ENCODE measurements around the gene SH3BGRL3.

DNA sequence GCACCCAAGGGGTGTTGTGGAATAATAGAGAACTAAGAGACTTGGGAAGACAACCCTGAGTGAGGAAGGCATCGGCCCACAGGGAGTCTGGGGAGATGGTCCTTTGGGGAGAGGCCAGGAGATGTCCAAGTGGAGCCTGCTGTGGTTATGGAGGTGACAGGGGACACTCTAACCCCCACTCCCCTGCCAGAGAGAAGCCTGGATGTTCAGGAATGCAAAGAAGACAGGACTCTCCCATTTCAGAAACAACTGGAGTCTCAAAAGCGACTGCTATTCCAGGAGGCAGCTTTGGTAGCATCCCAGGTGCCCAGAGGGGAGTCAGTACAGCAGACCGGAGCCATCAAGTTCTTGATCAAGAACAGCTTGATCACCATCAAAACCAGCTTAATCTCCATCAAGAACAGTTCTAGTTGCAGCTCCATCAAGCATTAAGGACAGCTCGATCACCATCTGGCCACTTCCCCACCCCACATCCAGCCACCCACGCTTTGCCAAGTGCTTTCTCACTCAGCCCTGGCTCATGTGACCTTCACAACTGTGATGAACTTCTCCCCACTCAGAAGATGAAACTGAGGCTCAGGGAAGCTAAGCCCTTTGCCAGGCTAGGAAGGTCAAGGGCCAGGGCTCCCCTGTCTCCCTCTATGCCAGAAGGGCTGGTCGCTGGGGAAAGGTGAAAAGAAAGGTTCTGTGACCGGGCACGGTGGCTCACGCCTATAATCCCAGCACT is 38.6 kb downstream of the SH3BGRL3 start:
- TF ChIP-seq, protein P1, sequence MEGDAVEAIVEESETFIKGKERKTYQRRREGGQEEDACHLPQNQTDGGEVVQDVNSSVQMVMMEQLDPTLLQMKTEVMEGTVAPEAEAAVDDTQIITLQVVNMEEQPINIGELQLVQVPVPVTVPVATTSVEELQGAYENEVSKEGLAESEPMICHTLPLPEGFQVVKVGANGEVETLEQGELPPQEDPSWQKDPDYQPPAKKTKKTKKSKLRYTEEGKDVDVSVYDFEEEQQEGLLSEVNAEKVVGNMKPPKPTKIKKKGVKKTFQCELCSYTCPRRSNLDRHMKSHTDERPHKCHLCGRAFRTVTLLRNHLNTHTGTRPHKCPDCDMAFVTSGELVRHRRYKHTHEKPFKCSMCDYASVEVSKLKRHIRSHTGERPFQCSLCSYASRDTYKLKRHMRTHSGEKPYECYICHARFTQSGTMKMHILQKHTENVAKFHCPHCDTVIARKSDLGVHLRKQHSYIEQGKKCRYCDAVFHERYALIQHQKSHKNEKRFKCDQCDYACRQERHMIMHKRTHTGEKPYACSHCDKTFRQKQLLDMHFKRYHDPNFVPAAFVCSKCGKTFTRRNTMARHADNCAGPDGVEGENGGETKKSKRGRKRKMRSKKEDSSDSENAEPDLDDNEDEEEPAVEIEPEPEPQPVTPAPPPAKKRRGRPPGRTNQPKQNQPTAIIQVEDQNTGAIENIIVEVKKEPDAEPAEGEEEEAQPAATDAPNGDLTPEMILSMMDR (IDR thresholded peaks at IDR 0.05): no peak
- TF ChIP-seq POLR2A (IDR thresholded peaks at IDR 0.05): peak in 1 of 4 donors; percentile 26

Data from esophagus squamous epithelium (tissue), 4 donors.